GM12892 (cell line): Measurements from ENCODE around the gene CTNNA3.

ENCODE experiments used
- DNase-seq: peaks from one replicate; pipeline ENCODE4 v3.0.0; 2011; ENCODE audit not compliant: insufficient read length
- FAIRE-seq: peaks from 2 replicates; lab custom pipeline; 2011; peaks lifted over from hg19 to GRCh38; lab: Jason Lieb, UNC
- POLR2A ChIP-seq: IDR thresholded peaks from 2 replicates; pipeline ENCODE4 v1.6.1; 2011; ENCODE audit warnings: low read depth, low read length, control low read depth
- POLR2AphosphoS5 ChIP-seq: IDR thresholded peaks from 2 replicates; pipeline ENCODE4 v1.6.1; 2011; ENCODE audit warnings: low read depth, low read length, control low read depth
- TAF1 ChIP-seq: IDR thresholded peaks from 2 replicates; pipeline ENCODE4 v1.6.1; 2011; ENCODE audit warnings: low read depth, mild to moderate bottlenecking, control low read depth, low read length, borderline replicate concordance

Gene CTNNA3

DNA sequence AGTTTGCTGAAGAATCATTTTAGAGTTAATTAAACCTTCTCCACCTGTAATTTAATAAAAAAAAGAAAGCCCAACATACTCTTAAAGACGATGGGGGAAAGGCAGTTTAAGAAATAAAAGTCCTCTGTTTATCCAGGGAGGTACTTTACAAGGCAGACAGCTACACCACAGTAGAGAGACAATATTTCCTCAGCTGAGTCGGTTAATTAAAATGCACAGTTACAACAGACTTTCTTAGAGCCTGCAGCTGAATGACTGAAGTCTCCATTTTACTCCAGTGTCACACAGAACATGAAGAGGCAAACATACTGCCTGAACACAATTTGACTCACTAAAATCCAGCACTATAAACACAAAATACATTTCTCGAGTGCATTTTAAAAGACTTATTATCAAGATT is 755.0 kb downstream of the CTNNA3 start:
- TF ChIP-seq POLR2AphosphoS5 (no peak), POLR2A (no peak), TAF1 (no peak)
- no peak for FAIRE-seq

DNA sequence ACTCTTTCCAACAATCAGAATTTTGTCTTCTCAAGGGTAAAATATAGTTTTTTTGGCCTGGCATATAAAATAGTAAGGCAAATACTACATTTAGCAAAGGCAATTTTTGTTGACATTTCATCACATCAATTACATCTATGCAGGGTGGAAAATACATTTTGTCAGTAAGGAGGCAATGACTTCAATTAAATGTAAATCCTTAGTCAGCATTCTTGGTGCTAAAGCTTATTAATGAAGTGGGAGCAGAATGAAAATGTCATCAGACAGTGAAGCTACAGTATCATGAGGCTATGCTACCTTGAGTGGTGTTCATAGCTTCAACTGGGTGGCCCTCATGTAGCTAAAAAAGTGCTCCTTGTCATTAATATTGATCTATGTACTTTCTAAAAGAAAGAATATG is 761.3 kb downstream of the CTNNA3 start:
- no peak for TF ChIP-seq POLR2AphosphoS5
- TF ChIP-seq POLR2A, result no peak
- no peak for TF ChIP-seq TAF1
- FAIRE-seq, result no peak
- DNase-seq, result no peak

More for the DNA sequence above, 755.0 kb downstream of the CTNNA3 start:
- no peak for DNase-seq

DNA sequence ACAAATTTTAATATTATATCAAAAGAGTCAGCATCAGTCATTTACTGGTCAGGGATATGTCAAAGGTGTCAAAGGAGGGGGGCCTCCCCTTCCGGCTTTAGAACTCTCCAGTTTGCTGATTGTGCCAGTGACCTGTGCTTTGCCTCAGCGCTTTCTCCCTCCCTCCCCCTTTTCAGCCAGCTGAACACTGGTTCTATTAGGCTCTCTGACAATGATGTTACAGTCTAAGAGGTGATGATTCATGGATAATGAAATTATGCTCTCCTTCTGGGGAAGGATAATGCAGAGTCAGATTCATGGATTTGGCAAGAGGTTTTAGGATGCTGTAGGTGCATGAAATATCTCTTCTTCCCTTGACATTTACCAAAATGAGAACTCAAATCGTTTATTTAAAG is 764.0 kb downstream of the CTNNA3 start:
- DNase-seq (no peak), FAIRE-seq (no peak)
- no peak for TF ChIP-seq POLR2AphosphoS5
- no peak for TF ChIP-seq TAF1
- TF ChIP-seq POLR2A, result no peak

DNA sequence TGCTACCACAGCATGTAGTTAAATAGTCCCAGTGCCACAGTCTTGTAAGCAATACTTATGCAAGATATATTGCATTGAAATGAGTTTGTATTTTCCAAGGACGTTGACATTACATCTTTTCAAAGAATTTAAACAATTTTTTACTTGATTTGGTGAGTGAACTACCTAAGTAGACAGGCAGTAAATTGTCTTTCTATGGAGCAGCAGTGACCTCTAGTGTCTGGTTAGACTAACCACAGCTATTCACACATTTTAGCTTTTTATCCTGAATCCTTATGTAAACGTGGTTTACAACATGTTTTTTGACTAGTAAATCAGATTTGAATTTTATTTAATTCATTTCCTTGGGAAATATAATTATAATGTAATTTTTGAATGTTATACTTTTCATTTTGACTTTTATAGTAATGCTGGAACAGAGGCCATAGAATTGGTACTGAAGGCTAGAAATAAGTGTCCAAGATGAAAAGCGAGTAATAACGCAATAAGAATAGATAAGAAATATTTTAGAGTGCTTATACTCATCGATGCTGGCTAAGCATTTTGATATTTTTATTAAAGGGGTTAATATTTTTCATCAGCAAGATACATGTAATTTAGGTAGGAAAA is 764.6 kb downstream of the CTNNA3 start:
- TF ChIP-seq POLR2AphosphoS5 (no peak), TAF1 (no peak), POLR2A (no peak)
- DNase-seq, result no peak
- peak; percentile 50 for FAIRE-seq

DNA sequence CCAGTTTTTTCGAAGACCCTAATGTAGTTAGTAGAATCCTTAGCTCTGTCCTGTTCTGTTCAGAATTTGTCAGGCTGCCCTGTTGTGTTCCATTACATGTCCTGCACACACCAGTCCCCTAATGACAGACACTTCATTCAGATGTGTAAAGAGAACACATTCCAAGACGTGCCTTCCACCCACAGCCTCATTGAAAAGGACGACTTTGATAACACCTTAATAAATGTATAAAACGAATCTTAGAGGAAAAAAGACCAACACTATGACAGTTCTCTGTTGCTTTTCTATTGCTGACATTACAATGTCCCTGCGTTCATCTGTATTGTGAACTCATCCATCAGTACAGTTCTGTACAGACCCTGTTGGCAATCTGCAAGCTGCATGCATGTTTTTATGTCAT is 766.6 kb downstream of the CTNNA3 start:
- TF ChIP-seq POLR2AphosphoS5 (no peak), POLR2A (no peak), TAF1 (no peak)
- no peak for FAIRE-seq
- no peak for DNase-seq

DNA sequence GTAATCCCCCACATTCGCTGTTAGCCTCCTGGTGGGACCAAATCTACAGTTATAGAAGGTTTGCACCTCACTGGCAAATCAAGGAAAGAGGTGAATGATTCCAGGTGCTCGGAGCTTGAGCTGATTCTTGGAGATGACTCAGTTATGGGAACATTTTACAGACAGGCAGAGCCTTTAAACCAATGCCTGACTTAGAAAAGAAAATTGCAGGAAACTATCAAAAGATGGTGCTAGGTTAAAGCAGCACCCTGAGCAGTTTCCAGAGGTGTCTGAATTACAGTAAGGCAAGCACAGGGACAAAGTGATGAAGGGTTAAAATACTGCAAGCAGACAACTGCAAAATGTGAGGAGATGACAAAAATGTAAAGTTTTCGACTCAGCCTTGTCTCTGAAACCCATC is 767.2 kb downstream of the CTNNA3 start:
- no peak for FAIRE-seq
- TF ChIP-seq POLR2A (no peak), TAF1 (no peak), POLR2AphosphoS5 (no peak)

DNA sequence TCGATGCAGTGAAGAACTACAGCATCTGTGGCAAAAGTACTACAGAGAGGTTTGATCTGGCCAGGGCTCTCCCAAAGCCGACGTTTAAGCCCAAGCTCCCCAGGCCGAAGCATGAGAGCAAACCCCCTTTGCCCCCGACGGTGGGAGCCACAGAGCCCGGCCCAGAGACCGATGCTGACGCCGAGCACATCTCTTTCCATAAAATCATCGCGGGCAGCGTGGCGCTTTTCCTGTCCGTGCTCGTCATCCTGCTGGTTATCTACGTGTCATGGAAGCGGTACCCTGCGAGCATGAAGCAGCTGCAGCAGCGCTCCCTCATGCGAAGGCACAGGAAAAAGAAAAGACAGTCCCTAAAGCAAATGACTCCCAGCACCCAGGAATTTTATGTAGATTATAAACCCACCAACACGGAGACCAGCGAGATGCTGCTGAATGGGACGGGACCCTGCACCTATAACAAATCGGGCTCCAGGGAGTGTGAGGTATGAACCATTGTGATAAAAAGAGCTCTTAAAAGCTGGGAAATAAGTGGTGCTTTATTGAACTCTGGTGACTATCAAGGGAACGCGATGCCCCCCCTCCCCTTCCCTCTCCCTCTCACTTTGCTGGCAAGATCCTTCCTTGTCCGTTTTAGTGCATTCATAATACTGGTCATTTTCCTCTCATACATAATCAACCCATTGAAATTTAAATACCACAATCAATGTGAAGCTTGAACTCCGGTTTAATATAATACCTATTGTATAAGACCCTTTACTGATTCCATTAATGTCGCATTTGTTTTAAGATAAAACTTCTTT is 767.8 kb downstream of the CTNNA3 start:
- TF ChIP-seq TAF1 (no peak), POLR2AphosphoS5 (no peak), POLR2A (no peak)
- FAIRE-seq (no peak), DNase-seq (no peak)

More for the DNA sequence above, 767.2 kb downstream of the CTNNA3 start:
- no peak for DNase-seq

DNA sequence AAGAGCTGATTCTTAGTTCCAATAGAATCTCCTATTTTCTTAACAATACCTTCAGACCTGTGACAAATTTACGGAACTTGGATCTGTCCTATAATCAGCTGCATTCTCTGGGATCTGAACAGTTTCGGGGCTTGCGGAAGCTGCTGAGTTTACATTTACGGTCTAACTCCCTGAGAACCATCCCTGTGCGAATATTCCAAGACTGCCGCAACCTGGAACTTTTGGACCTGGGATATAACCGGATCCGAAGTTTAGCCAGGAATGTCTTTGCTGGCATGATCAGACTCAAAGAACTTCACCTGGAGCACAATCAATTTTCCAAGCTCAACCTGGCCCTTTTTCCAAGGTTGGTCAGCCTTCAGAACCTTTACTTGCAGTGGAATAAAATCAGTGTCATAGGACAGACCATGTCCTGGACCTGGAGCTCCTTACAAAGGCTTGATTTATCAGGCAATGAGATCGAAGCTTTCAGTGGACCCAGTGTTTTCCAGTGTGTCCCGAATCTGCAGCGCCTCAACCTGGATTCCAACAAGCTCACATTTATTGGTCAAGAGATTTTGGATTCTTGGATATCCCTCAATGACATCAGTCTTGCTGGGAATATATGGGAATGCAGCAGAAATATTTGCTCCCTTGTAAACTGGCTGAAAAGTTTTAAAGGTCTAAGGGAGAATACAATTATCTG is 768.6 kb downstream of the CTNNA3 start:
- TF ChIP-seq TAF1, result no peak
- no peak for DNase-seq
- no peak for FAIRE-seq

DNA sequence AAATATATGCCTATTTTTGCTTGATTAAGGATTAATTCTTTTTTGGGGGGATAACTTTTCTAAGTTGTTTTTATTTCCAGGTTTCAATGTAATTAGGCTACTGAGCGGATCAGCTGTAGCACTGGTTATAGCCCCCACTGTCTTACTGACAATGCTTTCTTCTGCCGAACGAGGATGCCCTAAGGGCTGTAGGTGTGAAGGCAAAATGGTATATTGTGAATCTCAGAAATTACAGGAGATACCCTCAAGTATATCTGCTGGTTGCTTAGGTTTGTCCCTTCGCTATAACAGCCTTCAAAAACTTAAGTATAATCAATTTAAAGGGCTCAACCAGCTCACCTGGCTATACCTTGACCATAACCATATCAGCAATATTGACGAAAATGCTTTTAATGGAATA is 769.2 kb downstream of the CTNNA3 start:
- no peak for FAIRE-seq
- no peak for DNase-seq
- TF ChIP-seq POLR2AphosphoS5, result no peak
- no peak for TF ChIP-seq TAF1
- no peak for TF ChIP-seq POLR2A

DNA sequence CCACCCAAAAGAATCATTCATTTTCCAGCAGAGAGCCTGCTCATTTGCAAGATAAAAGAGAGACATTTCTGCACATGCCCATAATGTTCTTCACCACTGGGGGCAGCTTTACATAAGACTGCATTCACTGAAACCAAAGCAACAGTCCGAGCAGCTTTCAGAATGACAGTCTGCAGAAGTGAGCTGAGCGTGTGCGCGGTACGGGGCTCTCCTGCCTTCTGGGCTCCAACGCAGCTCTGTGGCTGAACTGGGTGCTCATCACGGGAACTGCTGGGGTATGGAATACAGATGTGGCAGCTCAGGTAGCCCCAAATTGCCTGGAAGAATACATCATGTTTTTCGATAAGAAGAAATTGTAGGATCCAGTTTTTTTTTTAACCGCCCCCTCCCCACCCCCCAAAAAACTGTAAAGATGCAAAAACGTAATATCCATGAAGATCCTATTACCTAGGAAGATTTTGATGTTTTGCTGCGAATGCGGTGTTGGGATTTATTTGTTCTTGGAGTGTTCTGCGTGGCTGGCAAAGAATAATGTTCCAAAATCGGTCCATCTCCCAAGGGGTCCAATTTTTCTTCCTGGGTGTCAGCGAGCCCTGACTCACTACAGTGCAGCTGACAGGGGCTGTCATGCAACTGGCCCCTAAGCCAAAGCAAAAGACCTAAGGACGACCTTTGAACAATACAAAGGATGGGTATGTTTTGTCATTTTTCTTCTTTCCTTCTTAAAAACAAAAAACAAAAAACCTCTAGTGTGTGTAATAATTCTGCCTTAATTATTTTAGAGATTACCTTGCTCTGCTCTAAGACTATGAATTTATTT is 769.9 kb downstream of the CTNNA3 start, which contains the start of gene LRRTM3:
LRRTM3 (plus strand) TSS at position 141 of the 820 bp plus-strand sequence.
- FAIRE-seq, result peak; percentile 85
- no peak for TF ChIP-seq POLR2AphosphoS5
- no peak for TF ChIP-seq TAF1
- no peak for TF ChIP-seq POLR2A
- DNase-seq, result peak; percentile 11

DNA sequence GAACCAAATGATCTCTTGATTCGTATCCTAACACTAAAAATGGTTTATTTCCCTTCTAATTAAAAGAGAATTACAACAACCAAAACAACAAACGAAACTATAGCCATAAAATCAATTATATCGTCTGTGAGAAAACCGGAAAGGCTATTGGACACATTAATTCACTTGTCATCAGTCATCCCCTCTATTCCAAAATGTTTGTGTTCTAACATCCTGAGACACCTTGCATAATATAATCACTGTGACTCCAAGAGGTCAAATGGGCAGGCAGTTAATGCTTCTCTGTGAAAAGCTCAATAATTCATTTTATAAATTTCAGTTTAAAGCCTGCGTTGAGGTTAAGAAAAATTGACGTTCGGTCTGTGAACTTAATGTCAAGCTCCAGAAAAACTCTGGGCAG is 770.6 kb downstream of the CTNNA3 start:
- no peak for TF ChIP-seq TAF1
- no peak for TF ChIP-seq POLR2A
- TF ChIP-seq POLR2AphosphoS5, result no peak
- no peak for FAIRE-seq
- DNase-seq, result no peak
